Right lung (tissue), 5 donors: Measurements from ENCODE around the gene ZFAND2B. TPM values are rescaled to one million over a fixed set of nuclear protein-coding genes. Genes with fewer than 3 reads are reported as not detected.
"Not testable (repeated sequence)": the region's sequence is repeated elsewhere in the genome, so short reads cannot be mapped to it uniquely, and the experiment has no call there.

Experiments
- DNase-seq, 2 donors: peaks; one replicate each; pipeline ENCODE4 v3.0.0-alpha.2; 2013
- polyA plus RNA-seq, 5 donors: library from polyadenylated mRNA; unstranded; fragments of 120-200 nt; gene quantifications; one replicate each; pipeline versions ENCODE4 v1.2.1 to v1.2.3, GENCODE V29; 2013; ENCODE audit warnings: inconsistent platforms in 1 of 5, low replicate concordance in 1 of 5; ENCODE audit not compliant: insufficient read length in 5 of 5, insufficient read depth in 1 of 5

Gene ZFAND2B
- polyA plus RNA-seq, 5 donors = 31.5 to 45.9 (median 35.8) TPM

- no peak for DNase-seq
Observed at GRCh38 chr2:219247678-219248642, 41.4 kb downstream of the ZFAND2B start.

- DNase-seq = no peak
Observed at GRCh38 chr2:219248845-219249202, 42.2 kb downstream of the ZFAND2B start.

GRCh38 chr2:219249203-219249980 is 42.8 kb downstream of the ZFAND2B start:
- peak; percentile 83 to 88 for DNase-seq

- DNase-seq = no peak
Observed at GRCh38 chr2:219250049-219250781, 43.6 kb downstream of the ZFAND2B start.

GRCh38 chr2:219251656-219252055 is 45.1 kb downstream of the ZFAND2B start:
- DNase-seq = no peak

GRCh38 chr2:219252084-219252483 is 45.5 kb downstream of the ZFAND2B start:
- DNase-seq = no peak

GRCh38 chr2:219252570-219252899 is 46.0 kb downstream of the ZFAND2B start:
- no peak for DNase-seq

GRCh38 chr2:219252900-219253752 is 46.5 kb downstream of the ZFAND2B start, which contains the start of gene TUBA4B:
Gene TUBA4B (plus strand): TSS chr2:219253243. CDS start chr2:219253408, 165 bp downstream.
- DNase-seq = peak; percentile 7 to 10

- DNase-seq = peak; percentile 59 to 63
Observed at GRCh38 chr2:219253753-219254589, 47.4 kb downstream of the ZFAND2B start, which contains the start of gene TUBA4A. Gene TUBA4A (minus strand): TSS chr2:219253918. CDS start chr2:219253858, 60 bp downstream.

GRCh38 chr2:219254590-219255201 is 48.1 kb downstream of the ZFAND2B start:
- no peak for DNase-seq

GRCh38 chr2:219258942-219259341 is 52.4 kb downstream of the ZFAND2B start:
- not testable (repeated sequence) for DNase-seq

Other genes starting within 250 kb of the ZFAND2B start
- under 1 TPM; 0.09 to 0.28 (median 0.18) TPM for gene CDK5R2, start 247.1 kb upstream of the ZFAND2B start, polyA plus RNA-seq
- gene FEV, start 221.6 kb upstream of the ZFAND2B start, polyA plus RNA-seq = not detected
- gene CRYBA2, start 213.4 kb upstream of the ZFAND2B start, polyA plus RNA-seq = not detected
- gene CFAP65, start 165.3 kb upstream of the ZFAND2B start, polyA plus RNA-seq = 1 to 10 TPM in 4 of 5 donors, under 1 TPM in 1; 0.60 to 4.5 (median 3.1) TPM
- 1 to 10 TPM; 1.2 to 3.7 (median 2.1) TPM for gene IHH, start 145.9 kb upstream of the ZFAND2B start, polyA plus RNA-seq
- 10 to 100 TPM; 14.8 to 20.9 (median 17.5) TPM for gene NHEJ1, start 46.0 kb upstream of the ZFAND2B start, polyA plus RNA-seq
- gene SLC23A3, start 36.8 kb upstream of the ZFAND2B start, polyA plus RNA-seq = 1 to 10 TPM; 3.6 to 4.8 (median 3.9) TPM
- gene CNPPD1, start 29.9 kb upstream of the ZFAND2B start, polyA plus RNA-seq = 10 to 100 TPM; 35.5 to 46.1 (median 38.5) TPM
- 10 to 100 TPM; 73.4 to 88.4 (median 80.1) TPM for gene RETREG2, start 28.5 kb upstream of the ZFAND2B start, polyA plus RNA-seq
- 10 to 100 TPM; 25.4 to 41.5 (median 30.1) TPM for gene ABCB6, start 12.2 kb downstream of the ZFAND2B start, polyA plus RNA-seq
- 10 to 100 TPM; 38.7 to 44.8 (median 40.3) TPM for gene ATG9A, start 22.9 kb downstream of the ZFAND2B start, polyA plus RNA-seq
- gene ANKZF1, start 23.0 kb downstream of the ZFAND2B start, polyA plus RNA-seq = 10 to 100 TPM; 58.2 to 87.0 (median 64.9) TPM
- 10 to 100 TPM; 11.2 to 17.4 (median 15.2) TPM for gene GLB1L, start 38.7 kb downstream of the ZFAND2B start, polyA plus RNA-seq
- gene STK16, start 38.7 kb downstream of the ZFAND2B start, polyA plus RNA-seq = 10 to 100 TPM; 32.1 to 36.2 (median 35.2) TPM
- 1 to 10 TPM in 4 of 5 donors, under 1 TPM in 1; 0.34 to 5.7 (median 4.3) TPM for gene TUBA4B, start 46.5 kb downstream of the ZFAND2B start, polyA plus RNA-seq
- 10 to 100 TPM; 24.7 to 51.2 (median 38.0) TPM for gene TUBA4A, start 47.1 kb downstream of the ZFAND2B start, polyA plus RNA-seq
- 10 to 100 TPM; 56.5 to 81.6 (median 74.9) TPM for gene DNAJB2, start 72.6 kb downstream of the ZFAND2B start, polyA plus RNA-seq
- 1 to 10 TPM in 2 of 5 donors, under 1 TPM in 3; 0.30 to 1.2 (median 0.69) TPM for gene PTPRN, start 102.6 kb downstream of the ZFAND2B start, polyA plus RNA-seq
- not detected for gene RESP18, start 126.0 kb downstream of the ZFAND2B start, polyA plus RNA-seq
- gene DNPEP, start 181.1 kb downstream of the ZFAND2B start, polyA plus RNA-seq = 10 to 100 TPM; 48.3 to 89.7 (median 71.3) TPM
- 100 to 1,000 TPM in 1 of 5 donors, 10 to 100 TPM in 4; 10.2 to 190 (median 32.6) TPM for gene DES, start 211.6 kb downstream of the ZFAND2B start, polyA plus RNA-seq
- 10 to 100 TPM; 18.1 to 35.5 (median 33.7) TPM for gene SPEG, start 228.1 kb downstream of the ZFAND2B start, polyA plus RNA-seq